ENCODE results near the gene SUCO. TPM values are rescaled to one million over a fixed set of nuclear protein-coding genes. Genes with fewer than 3 reads are reported as not detected.

Gene SUCO
- total RNA-seq, 1 experiment from 2014 or later, result 37.4 TPM

- ChIA-PET CTCF (no interaction called here), POLR2A (interaction anchor here (1.0 kb wide), 1 partner anchor 18 kb away, joined by 3 read pairs; the partner anchor contains the start of gene SUCO)
- no peaks in the 10 kb centered on the region for H3K36me3 Mint-ChIP-seq
- no peak for DNase-seq (ENCODE audit: low spot score)
- no peaks in the 10 kb centered on the region for H3K4me1 Mint-ChIP-seq
- 0 out of 2 replicates have a peak, but pooled peaks cover 2% of the 10 kb centered on the region for H3K9me3 Mint-ChIP-seq
- peaks cover 3% of the 10 kb centered on the region; the same call in 1 of the 2 replicates for H3K27me3 Mint-ChIP-seq (ENCODE audit: low read depth)
- no peak for ATAC-seq
- no peak for TF ChIP-seq MYBL2 (CRISPR knock-in tag; IDR thresholded peaks at IDR 0.05)
- no peak for TF ChIP-seq E2F4 (CRISPR knock-in tag; IDR thresholded peaks at IDR 0.05; ENCODE audit: borderline replicate concordance, low read depth)
- TF ChIP-seq, protein P1, sequence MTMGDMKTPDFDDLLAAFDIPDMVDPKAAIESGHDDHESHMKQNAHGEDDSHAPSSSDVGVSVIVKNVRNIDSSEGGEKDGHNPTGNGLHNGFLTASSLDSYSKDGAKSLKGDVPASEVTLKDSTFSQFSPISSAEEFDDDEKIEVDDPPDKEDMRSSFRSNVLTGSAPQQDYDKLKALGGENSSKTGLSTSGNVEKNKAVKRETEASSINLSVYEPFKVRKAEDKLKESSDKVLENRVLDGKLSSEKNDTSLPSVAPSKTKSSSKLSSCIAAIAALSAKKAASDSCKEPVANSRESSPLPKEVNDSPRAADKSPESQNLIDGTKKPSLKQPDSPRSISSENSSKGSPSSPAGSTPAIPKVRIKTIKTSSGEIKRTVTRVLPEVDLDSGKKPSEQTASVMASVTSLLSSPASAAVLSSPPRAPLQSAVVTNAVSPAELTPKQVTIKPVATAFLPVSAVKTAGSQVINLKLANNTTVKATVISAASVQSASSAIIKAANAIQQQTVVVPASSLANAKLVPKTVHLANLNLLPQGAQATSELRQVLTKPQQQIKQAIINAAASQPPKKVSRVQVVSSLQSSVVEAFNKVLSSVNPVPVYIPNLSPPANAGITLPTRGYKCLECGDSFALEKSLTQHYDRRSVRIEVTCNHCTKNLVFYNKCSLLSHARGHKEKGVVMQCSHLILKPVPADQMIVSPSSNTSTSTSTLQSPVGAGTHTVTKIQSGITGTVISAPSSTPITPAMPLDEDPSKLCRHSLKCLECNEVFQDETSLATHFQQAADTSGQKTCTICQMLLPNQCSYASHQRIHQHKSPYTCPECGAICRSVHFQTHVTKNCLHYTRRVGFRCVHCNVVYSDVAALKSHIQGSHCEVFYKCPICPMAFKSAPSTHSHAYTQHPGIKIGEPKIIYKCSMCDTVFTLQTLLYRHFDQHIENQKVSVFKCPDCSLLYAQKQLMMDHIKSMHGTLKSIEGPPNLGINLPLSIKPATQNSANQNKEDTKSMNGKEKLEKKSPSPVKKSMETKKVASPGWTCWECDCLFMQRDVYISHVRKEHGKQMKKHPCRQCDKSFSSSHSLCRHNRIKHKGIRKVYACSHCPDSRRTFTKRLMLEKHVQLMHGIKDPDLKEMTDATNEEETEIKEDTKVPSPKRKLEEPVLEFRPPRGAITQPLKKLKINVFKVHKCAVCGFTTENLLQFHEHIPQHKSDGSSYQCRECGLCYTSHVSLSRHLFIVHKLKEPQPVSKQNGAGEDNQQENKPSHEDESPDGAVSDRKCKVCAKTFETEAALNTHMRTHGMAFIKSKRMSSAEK (CRISPR knock-in tag; IDR thresholded peaks at IDR 0.05; ENCODE audit: borderline replicate concordance), result no peak
- no peak overlapping the region for H3K27ac Mint-ChIP-seq
- no peak overlapping the region for H3K4me3 Mint-ChIP-seq
Observed at GRCh38 chr1:172514108-172514507, 18.8 kb upstream of the SUCO start.

DNA sequence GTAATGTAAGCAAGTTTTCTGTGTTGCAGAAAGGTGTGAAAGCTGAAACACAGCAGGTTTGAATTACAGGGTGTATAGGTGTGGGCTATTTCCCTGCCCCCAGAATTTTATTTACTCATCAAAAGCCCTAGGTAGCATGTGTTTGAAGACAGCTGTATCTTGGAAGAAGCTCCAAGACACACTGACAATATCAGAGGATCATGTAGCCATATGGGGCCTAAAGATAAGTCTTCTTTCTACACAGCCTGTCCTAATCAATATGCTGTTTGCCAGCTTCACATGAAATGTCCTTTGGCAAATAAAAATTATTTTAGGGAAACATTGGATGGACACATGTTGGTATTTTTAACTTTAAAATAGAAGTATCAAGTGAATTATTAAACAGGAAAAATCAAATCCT is 17.5 kb upstream of the SUCO start:
- ATAC-seq, result no peak
- CTCF ChIA-PET, result no interaction called here
- H3K27me3 Mint-ChIP-seq (ENCODE audit: low read depth), result peaks cover 3% of the 10 kb centered on the region; the same call in 1 of the 2 replicates

More for the DNA sequence above, 17.5 kb upstream of the SUCO start:
- Mint-ChIP-seq H3K4me3 (no peak overlapping the region), H3K27ac (no peak overlapping the region), H3K36me3 (no peaks in the 10 kb centered on the region), H3K4me1 (no peaks in the 10 kb centered on the region), H3K9me3 (no peaks in the 10 kb centered on the region)
- POLR2A ChIA-PET, result no interaction called here
- DNase-seq (ENCODE audit: low spot score), result no peak
- TF ChIP-seq, protein P2, sequence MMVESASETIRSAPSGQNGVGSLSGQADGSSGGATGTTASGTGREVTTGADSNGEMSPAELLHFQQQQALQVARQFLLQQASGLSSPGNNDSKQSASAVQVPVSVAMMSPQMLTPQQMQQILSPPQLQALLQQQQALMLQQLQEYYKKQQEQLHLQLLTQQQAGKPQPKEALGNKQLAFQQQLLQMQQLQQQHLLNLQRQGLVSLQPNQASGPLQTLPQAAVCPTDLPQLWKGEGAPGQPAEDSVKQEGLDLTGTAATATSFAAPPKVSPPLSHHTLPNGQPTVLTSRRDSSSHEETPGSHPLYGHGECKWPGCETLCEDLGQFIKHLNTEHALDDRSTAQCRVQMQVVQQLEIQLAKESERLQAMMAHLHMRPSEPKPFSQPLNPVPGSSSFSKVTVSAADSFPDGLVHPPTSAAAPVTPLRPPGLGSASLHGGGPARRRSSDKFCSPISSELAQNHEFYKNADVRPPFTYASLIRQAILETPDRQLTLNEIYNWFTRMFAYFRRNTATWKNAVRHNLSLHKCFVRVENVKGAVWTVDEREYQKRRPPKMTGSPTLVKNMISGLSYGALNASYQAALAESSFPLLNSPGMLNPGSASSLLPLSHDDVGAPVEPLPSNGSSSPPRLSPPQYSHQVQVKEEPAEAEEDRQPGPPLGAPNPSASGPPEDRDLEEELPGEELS (CRISPR knock-in tag; IDR thresholded peaks at IDR 0.05), result no peak
- TF ChIP-seq CREB1 (CRISPR knock-in tag; IDR thresholded peaks at IDR 0.05) (no peak), TP53 (CRISPR knock-in tag; IDR thresholded peaks at IDR 0.05) (no peak), TCF7 (CRISPR knock-in tag; IDR thresholded peaks at IDR 0.05; ENCODE audit: low read depth) (no peak), SMAD4 (CRISPR knock-in tag; IDR thresholded peaks at IDR 0.05) (no peak), OVOL2 (CRISPR knock-in tag; IDR thresholded peaks at IDR 0.05; ENCODE audit: borderline replicate concordance) (no peak), PRDM15 (CRISPR knock-in tag; IDR thresholded peaks at IDR 0.05) (no peak)

All from WTC11 (cell line).